Cardiac fibroblast (primary cell): ENCODE data around the gene SCGB3A1.

Source experiments
- DNase-seq, 2 donors: peaks; one replicate each; pipeline versions ENCODE4 v3.0.0 to v3.0.0-alpha.2; 2010; ENCODE audit warnings: low read depth in 2 of 2
- H3K4me3 ChIP-seq, 2 donors: replicated peaks in 1 of 2; 1 replicate in 1 of 2; 2 replicates in 1 of 2; pipeline ENCODE4 v1.5.1; 2011; ENCODE audit warnings: low read depth in 2 of 2, low read length in 2 of 2, mild to moderate bottlenecking in 2 of 2, moderate library complexity in 1 of 2
- TF ChIP-seq, protein P1 (sequence below): IDR thresholded peaks from one replicate; pipeline ENCODE4 v1.5.1; 2011; ENCODE audit warnings: low read depth, mild to moderate bottlenecking, low read length, inconsistent platforms

Gene SCGB3A1

DNA sequence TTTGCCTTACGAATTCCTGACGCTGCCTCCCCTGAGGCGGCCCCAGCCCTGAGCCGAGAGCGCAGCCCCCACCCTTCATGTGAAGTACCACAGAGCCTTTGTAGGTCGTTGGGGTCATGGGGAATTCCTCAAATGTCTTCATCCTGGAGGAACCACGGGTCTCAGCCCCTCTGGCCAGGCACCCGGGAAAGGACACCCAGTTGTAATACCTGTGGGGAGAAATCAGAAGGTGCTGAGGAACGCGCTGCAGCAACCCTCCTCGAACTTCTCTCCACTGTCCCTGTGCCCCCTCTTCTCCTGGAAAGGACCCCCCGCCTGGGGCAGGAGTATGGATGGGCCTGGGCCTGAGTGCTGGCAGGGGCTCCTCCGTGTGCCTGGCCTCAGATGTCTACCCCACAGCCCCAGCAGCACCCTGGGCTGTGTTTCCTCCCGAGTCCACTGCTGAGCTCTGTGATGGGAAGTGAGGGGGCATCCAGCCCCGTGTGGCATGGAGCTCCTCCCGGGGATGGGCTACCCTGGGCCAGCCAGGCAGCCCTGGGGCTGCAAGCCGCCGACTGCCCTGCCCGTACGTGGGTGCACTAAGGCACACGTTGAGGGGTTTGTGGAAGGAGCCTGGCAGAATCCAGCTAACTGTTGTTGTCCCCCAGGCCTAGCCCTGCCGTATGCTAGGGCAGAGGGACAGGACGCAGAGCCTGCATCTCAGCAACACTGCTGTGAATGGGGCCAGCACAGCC lies 18.7 kb upstream of the SCGB3A1 start:
- DNase-seq: no peak
- H3K4me3 ChIP-seq: no peak overlapping the region
- TF ChIP-seq, protein P1, sequence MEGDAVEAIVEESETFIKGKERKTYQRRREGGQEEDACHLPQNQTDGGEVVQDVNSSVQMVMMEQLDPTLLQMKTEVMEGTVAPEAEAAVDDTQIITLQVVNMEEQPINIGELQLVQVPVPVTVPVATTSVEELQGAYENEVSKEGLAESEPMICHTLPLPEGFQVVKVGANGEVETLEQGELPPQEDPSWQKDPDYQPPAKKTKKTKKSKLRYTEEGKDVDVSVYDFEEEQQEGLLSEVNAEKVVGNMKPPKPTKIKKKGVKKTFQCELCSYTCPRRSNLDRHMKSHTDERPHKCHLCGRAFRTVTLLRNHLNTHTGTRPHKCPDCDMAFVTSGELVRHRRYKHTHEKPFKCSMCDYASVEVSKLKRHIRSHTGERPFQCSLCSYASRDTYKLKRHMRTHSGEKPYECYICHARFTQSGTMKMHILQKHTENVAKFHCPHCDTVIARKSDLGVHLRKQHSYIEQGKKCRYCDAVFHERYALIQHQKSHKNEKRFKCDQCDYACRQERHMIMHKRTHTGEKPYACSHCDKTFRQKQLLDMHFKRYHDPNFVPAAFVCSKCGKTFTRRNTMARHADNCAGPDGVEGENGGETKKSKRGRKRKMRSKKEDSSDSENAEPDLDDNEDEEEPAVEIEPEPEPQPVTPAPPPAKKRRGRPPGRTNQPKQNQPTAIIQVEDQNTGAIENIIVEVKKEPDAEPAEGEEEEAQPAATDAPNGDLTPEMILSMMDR: no peak

DNA sequence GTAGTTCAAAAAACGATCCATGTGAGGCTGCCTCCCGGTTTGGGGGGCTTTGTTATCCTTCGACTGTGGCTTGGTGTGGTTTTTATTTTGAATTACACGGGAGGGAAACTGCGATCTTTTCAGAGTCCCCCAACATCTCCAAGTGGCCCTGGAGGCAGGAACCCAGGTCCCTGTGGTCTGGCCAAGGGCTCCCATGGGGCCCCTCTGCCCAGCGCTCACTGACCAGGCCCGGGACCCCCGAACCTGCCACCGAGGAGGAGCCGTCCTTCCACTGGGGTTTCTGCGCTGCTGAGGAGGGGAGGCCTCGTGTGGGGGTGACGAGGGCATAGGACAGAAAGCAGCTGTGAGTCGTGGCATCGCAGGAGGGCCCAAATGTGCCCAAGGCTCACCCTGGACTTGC lies 18.1 kb upstream of the SCGB3A1 start:
- no peak for DNase-seq
- no peak overlapping the region for H3K4me3 ChIP-seq
- TF ChIP-seq, protein P1: no peak

DNA sequence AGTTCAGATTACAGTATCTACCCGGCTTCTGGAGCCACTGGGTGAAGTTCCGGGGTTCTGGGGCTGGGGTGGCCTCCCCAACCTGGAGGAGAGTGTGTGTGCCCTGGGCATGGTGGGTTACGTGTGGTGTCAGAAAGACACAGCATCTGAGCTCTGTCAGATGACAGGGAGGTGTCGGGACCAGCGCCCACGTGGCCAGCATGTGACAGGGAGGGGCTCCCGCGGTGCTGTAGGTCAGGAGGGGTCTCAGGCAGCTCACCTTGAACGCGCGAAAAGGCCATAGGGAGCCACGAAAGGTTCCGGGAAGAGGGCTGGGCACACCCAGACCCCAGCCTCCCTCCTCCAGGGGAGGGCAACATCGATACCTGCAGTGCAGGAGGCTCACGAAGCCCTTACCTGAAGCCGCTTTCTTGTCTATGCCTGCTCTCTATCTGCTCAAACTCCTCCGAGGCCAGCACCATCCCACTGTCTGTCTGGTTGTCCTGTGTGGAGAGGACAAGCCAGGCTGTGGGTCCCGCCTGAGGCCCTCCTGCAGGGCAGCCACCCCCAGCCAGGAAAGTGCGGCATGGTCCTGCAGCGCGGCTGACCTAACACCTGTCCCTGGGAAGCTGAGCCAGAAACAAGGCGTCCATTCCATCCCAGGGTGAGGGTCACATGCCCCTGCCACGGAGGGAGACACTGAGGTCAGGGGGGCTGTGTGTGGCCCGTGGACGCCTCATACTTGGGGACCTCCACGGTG lies 17.4 kb upstream of the SCGB3A1 start:
- TF ChIP-seq, protein P1: no peak
- no peak for DNase-seq
- no peak overlapping the region for H3K4me3 ChIP-seq

DNA sequence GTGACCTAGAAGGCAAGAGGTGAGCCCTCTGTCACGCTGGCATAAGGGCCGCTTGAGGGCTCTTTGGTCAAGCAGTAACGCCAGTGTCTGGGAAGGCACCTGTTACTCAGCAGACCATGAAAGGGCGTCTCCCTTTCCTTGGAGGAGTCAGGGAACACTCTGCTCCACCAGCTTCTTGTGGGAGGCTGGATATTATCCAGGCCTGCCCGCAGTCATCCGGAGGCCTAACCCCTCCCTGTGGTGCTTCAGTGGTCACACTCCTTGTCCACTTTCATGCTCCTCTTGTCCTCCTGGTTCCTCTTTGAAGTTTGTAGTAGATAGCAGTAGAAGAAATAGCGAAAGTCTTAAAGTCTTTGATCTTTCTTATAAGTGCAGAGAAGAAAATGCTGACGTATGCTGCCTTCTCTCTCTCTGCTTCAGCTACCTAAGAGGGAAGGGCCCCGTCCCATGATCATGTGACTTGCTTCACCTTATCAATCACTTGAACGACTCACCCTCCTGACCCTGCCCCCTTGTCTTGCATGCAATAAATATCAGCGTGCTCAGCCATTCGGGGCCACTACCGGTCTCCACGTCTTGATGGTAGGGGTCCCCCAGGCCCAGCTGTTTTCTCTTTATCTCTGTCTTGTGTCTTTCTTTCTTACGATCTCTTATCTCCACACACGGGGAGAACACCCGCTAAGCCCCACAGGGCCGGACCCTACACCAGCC lies 16.7 kb upstream of the SCGB3A1 start:
- no peak for DNase-seq
- no peak overlapping the region for H3K4me3 ChIP-seq
- TF ChIP-seq, protein P1: no peak

DNA sequence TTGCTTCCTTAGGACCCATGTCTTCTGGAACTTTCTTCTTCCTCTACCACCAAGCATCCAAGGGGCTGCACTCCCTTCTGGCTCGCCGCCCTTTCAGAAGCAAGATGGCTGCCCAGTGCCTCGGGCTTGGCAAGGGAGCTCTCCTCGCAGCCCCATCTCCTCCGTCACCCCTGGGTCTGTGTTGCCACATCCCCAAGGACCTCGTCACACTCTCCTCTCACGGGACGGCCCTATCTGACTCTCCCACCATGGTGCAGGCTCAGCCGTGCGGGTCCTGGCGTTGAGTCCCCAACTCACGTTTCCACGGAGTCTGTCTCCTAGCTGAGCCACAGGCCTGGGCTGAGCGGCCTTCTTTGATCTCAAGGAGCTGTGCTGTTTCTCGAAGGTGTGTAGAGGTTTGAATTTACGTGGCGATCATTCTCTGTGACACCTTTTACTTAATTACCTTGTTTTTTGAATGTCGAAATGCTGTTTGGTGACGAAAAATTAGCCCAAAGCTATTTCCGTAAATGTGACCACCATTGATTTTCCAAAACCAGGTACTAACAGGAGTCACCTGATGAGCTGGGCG lies 15.0 kb upstream of the SCGB3A1 start:
- DNase-seq: no peak
- TF ChIP-seq, protein P1: no peak

DNA sequence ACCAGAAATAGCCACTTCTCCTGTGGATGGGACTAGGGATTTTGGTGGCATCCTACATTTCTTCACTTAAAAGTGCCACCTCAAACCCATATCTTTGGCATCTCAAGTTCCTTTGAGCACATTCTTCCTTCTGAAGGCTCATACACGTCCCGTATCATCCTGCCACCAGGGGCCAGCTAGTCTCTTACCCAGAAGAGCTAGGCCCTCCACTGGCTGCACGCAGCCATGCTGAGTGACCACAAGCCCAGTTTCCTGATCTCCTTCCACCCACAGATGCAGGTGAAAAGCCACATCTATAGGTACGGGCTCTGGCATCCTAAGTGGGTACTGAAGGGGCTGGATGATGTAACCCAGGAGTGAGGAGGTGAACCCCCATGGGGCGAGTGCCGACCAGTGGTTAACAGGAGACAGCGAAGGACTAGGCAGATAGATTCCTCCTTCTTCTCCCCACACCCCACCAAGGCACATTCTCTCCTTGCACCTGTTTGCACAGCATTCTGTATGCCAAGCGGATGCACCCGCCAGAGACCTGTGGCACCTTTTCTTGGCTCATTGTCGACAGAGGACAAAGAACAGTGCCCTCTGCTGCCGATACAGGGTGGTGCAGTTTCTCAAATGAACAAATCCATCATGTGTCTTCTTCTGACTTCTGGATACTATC lies 14.4 kb upstream of the SCGB3A1 start:
- H3K4me3 ChIP-seq: no peak overlapping the region
- TF ChIP-seq, protein P1: peak; percentile 87
- DNase-seq: peak; percentile 70 to 75

More for the DNA sequence above, 15.0 kb upstream of the SCGB3A1 start:
- H3K4me3 ChIP-seq: no peak overlapping the region
